IPS-NIHi7 (cell line): ENCODE measurements around the gene NSUN7.
A peak's percentile ranks its signal among the peaks of the same experiment; 100 is the strongest.
"Not testable (repeated sequence)": the region's sequence is repeated elsewhere in the genome, so short reads cannot be mapped to it uniquely, and the experiment has no call there.

ENCODE experiments used
- DNase-seq: peaks from one replicate; pipeline ENCODE4 v3.0.0; 2012; ENCODE audit warnings: mixed read lengths; ENCODE audit errors: extremely low spot score

NSUN7 gene

DNA sequence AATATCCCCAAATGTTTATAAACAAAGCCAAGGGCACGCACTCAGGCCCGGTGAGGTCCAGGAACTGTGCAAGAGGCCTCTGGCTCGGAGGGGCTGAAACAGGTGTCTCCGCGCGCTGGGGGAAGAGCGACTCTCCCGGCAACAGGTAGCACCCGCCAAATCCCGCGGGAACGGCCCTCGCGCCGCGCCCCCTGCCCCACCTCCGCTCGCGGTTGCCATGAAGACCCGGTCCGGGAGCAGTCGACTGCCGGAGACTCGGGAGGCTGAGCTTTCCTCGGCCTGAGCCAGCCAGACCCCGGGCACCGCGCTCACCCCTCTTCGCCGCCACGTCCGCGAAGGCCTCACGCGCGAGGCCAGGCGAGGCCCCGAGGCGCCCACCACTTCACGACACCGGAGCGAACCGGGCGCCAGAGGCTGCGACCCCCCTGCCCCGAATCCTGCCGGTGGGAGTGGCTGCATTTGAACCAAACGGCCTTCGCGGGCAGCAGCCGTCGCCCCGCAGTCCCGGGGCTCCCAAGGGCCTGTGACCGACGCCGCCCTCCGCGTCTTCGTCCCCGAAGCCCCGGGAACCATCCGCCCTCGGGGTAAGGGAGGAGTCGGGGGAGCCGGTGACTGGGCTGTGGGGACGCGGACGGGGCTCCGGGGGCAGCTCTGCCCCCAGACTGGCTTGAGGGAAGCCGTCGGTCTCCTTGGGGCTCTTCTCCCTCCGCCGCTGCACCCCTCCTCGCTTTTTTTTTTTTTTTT, at the start of gene NSUN7:
TSS of gene NSUN7 (plus strand) at position 239 of the 744 bp plus-strand sequence. CDS start 739 bp downstream, outside the sequence.
- DNase-seq: peak; percentile 89

GRCh38 chr4:40702137-40702799, 47.5 kb upstream of the NSUN7 start:
- DNase-seq: no peak

DNA sequence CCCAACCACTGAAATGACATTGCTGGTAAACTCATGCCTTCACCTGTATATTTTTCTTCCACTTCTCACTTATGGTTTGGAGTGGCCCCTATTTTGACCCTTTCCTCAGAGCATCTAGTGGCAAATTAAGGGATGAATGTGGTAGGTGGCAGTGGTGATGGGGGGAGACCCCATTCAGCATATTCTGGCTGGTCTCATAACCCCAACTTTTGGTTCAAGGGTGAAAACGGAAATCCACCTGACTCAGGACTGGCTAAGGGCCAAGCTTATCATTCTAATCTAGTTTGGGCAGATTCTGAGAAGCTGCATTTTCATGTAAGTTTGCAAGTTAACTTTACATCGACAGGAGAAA, 47.0 kb upstream of the NSUN7 start:
- no peak for DNase-seq

- no peak for DNase-seq
Observed at GRCh38 chr4:40704073-40704472, 45.7 kb upstream of the NSUN7 start.

- DNase-seq: no peak
Observed at GRCh38 chr4:40710484-40711254, 39.1 kb upstream of the NSUN7 start.

- not testable (repeated sequence) for DNase-seq
Observed at GRCh38 chr4:40713001-40713400, 36.8 kb upstream of the NSUN7 start.

- DNase-seq: no peak
Observed at GRCh38 chr4:40713798-40714197, 36.0 kb upstream of the NSUN7 start.

- peak; percentile 58 for DNase-seq
Observed at GRCh38 chr4:40718586-40718985, 31.2 kb upstream of the NSUN7 start.

DNA sequence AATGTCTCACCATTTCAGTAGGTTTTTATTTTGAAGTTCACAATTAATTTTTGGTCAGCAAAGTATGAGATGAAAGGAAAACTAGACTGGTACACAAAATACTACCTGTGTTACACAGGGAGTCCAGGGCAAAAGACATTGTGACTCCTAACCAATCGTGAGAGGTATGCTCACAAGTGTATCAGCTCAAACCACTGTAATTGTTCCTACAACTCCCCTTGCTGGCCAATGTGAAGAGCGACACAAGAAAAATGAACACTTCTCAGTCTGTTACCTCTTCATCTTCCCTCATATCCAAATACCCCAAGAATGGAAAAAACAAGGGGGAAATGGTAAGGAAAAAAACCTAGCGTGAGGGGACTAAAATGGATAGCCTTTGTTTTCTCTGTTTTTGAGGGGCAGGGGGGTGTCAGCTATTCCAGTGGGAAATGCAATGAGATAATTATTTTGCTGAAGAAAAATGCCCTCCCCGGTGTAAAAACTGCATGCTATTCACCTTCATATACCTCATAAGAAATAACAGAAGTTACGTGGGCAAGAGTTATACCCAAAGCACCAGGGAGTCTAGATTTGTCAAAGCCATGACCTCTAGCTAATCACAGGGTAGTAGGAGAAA, 30.6 kb upstream of the NSUN7 start:
- peak; percentile 56 for DNase-seq

- no peak for DNase-seq
Observed at GRCh38 chr4:40720351-40720750, 29.4 kb upstream of the NSUN7 start.

DNA sequence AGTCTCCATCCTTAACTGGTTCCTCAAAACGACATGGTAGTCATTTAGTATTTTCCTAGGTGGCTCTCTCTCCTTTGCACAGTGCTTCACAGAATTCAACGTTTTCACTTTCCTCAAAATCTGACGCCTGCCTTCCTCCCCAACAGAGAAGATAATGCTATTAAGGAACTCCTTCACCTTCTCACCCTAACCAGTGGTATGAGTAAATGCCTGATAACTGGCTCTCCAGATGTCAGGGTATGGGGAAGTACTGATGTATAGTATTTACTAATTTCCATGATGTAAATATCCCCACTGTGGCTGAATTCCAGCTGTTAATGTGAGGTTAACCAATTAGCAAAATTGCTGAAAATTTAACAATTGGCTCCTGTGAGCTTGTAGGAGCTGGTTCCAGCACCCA, 28.8 kb upstream of the NSUN7 start:
- no peak for DNase-seq

- DNase-seq: no peak
Observed at GRCh38 chr4:40721730-40722171, 28.0 kb upstream of the NSUN7 start.

DNA sequence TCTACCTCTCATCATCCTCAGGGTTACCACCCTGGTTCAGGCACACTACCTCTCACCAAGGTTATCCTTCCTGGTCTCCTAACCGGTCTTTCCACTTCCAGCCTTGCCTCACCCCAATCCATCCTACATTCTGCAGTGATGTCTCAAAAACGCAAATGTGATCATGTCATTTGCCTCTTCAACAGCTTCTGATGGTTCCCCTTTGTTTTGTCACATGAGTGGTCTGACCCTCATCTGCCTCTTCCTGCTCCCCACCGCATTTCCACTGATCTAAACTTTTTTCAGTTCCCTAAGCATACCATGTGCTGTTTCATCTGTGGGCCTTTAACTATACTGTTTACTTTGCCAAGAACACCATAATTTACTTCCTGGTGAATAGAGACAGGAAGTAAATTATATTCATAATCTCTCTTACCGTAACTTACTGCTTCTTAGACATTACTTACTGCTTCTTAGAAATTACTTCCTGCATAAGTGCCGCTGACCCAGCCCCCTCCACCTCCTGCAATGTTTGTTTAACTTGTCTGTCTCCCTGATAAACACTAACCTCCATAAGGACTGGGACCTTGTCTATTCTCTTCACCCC, 27.1 kb upstream of the NSUN7 start:
- no peak for DNase-seq

DNA sequence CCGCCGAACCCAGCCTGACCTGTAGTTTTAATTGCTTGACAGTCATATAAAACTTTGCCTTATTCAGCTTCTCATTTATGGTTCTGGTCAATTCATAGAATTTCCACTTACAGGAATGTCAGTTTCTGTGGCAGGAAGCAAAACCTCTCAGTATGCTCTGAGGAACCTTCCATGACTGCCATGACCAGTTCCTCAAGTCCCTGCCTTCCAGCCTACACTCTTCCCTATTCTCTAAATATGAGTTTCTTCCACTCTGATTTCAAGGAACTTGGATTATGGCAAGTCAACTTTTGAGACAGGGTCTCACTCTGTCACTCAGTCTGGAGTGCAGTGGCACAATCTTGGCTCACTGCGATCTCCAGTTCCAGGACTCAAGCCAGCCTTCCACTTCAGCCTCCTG, 26.0 kb upstream of the NSUN7 start:
- no peak for DNase-seq

GRCh38 chr4:40728333-40728732, 21.4 kb upstream of the NSUN7 start:
- no peak for DNase-seq

GRCh38 chr4:40729555-40729954, 20.2 kb upstream of the NSUN7 start:
- no peak for DNase-seq

- no peak for DNase-seq
Observed at GRCh38 chr4:40730091-40730679, 19.6 kb upstream of the NSUN7 start.

DNA sequence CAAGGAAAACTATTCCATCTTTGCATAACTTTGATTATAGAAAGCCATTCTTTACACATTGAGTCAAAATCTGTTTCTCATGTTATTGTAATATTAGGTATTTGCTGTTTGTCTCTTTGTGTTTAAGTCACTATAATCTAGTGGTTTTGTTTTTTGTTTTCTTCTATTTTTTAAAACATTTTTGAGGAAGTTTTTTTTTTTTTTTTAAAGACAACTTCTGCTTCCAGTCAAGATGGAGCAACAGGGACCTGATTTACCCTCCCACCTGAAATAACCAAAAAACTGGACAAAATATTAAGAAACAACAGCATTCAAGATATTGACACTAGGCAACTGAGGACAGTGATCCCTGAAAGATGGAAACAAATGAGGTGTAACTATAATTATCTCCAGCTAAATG, 18.4 kb upstream of the NSUN7 start:
- no peak for DNase-seq

GRCh38 chr4:40731792-40732245, 17.9 kb upstream of the NSUN7 start:
- DNase-seq: no peak

DNA sequence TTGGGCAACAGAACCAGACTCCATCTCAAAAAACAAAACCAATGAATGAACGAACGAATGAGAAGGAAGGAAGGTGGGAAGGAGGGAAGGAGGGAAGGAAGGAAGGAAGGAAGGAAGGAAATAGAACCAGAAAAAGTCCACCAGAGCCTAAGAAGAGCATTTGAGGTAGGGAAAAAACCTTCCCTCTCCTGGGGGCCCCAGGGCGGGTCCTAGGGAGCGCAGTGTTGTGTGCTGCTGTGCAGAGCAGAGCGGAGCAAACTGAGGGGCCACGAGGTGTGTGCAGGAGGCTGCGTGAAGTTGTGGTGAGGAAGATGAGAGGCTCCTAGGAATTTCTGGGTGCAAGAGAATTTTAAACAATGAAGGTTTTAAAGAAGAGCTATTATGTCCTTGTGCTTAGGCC, 16.0 kb upstream of the NSUN7 start:
- DNase-seq: no peak

DNA sequence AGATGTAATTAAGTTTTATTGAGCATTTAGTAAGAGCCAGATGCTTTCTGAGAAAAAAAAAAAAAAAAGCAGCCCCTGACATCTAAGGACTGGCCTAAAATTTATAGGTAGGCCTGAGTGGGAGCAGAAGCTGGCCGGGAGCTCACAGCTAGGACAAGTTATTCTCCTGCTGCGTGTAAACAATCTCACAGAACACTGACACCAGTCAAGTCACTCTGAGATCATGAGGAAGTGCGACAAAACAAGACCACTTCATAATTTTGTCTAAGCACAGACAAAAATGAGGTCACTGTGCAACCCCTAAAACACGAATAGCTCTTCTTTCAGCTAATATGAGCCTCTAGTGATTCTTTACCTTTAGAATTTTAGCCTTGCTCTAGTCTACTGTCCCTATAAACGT, 15.3 kb upstream of the NSUN7 start:
- no peak for DNase-seq
